Body of pancreas (tissue), 4 donors: ENCODE measurements around the gene OGFOD3. TPM values are rescaled to one million over a fixed set of nuclear protein-coding genes. Genes with fewer than 3 reads are reported as not detected.

Experiments
- ATAC-seq: fragments of 150-250 bp; one replicate; pipeline ENCODE4 v1.9.1; 2016
- DNase-seq, 4 donors: peaks; one replicate each; pipeline ENCODE4 v3.0.0-alpha.2; 2019
- H3K27ac ChIP-seq, 4 donors: fragments of 200-600 bp; sonication (generic); 1 replicate in 3 of 4; 2 replicates in 1 of 4; pipeline versions ENCODE4 v1.5.1 to v1.6.1; 2016 to 2019; ENCODE audit warnings: mild to moderate bottlenecking in 1 of 4, mixed read lengths in 1 of 4, moderate library complexity in 1 of 4
- H3K27me3 ChIP-seq, 2 donors: fragments of 200-600 bp; sonication (generic); one replicate each; pipeline ENCODE4 v1.6.0; 2016; ENCODE audit warnings: mild to moderate bottlenecking in 1 of 2
- H3K36me3 ChIP-seq, 2 donors: fragments of 200-600 bp; sonication (generic); replicated peaks in 1 of 2; 2 replicates each; pipeline ENCODE4 v1.5.1; 2016; ENCODE audit warnings: low read depth in 2 of 2; ENCODE audit not compliant: insufficient read depth in 1 of 2
- H3K4me1 ChIP-seq: fragments of 200-600 bp; sonication (generic); one replicate; pipeline ENCODE4 v1.6.0; 2016
- H3K4me3 ChIP-seq, 2 donors: fragments of 200-600 bp; sonication (generic); 1 replicate in 1 of 2; 2 replicates in 1 of 2; pipeline ENCODE4 v1.5.1; 2016 to 2019
- H3K9me3 ChIP-seq, 3 donors: fragments of 200-600 bp; sonication (generic); 1 replicate in 2 of 3; 2 replicates in 1 of 3; pipeline ENCODE4 v1.5.1; 2016
- CTCF ChIP-seq, 7 experiments: fragments of 450-650 bp in 4 of 7; fragments of 200-600 bp in 3 of 7; sonication (generic) in 3 of 7; IDR thresholded peaks; one replicate each; pipeline ENCODE4 v1.5.1; 2016 to 2019; ENCODE audit warnings: antibody characterized with exemption in 7 of 7
- POLR2A ChIP-seq, 3 donors: fragments of 450-650 bp; IDR thresholded peaks; one replicate each; pipeline ENCODE4 v1.6.1; 2016; ENCODE audit warnings: antibody characterized with exemption in 3 of 3, mild to moderate bottlenecking in 2 of 3
- WGBS, 2 donors: methylation state at CpG; one replicate each; pipeline ENCODE4 v1.1.5; 2017; 5-methylcytosine and 5-hydroxymethylcytosine counted together
- intact Hi-C: fragments of 100-400 bp; cut with DNase I; formaldehyde crosslinking; loops from one replicate; pipeline ENCODE4 v1.15.1; 2023
- total RNA-seq, 2 donors: library from RNA; depleted of rRNA; stranded (reverse); fragments of >200 nt; gene quantifications; one replicate each; pipeline ENCODE4 v1.1.0, GENCODE V29; 2016

Gene OGFOD3
- total RNA-seq, 2 donors from 2014 or later: 16.8 to 40.0 TPM

- no peak for ATAC-seq
- Histone ChIP-seq H3K9me3 (no peaks in the 10 kb centered on the region), H3K27me3 (no peaks in the 10 kb centered on the region), H3K36me3 (no peaks in the 10 kb centered on the region), H3K27ac (no peak overlapping the region), H3K4me3 (no peak overlapping the region), H3K4me1 (no peaks in the 10 kb centered on the region)
- 65 to 82% methylated on average over 23 to 28 of the region's 28 CpGs for WGBS, 2 donors
- TF ChIP-seq POLR2A (IDR thresholded peaks at IDR 0.05): no peak
- TF ChIP-seq CTCF (IDR thresholded peaks at IDR 0.05): no peak
- intact Hi-C loops: loop anchor here (5.0 kb wide), 1 partner anchor 66 kb away; no protein-coding TSS in a partner anchor
- DNase-seq: no peak
Measured at GRCh38 chr17:82346342-82347300, 71.8 kb downstream of the OGFOD3 start.

GRCh38 chr17:82345151-82345976 lies 73.0 kb downstream of the OGFOD3 start:
- WGBS, 2 donors: 85 to 87% methylated on average over 35 to 42 of the region's 42 CpGs
- Histone ChIP-seq H3K27ac (no peak overlapping the region), H3K27me3 (no peaks in the 10 kb centered on the region), H3K36me3 (no peaks in the 10 kb centered on the region), H3K9me3 (no peaks in the 10 kb centered on the region), H3K4me3 (no peak overlapping the region), H3K4me1 (no peaks in the 10 kb centered on the region)
- ATAC-seq: no peak
- TF ChIP-seq POLR2A (IDR thresholded peaks at IDR 0.05) (no peak), CTCF (IDR thresholded peaks at IDR 0.05) (no peak)
- intact Hi-C loops: loop anchor here (5.0 kb wide), 1 partner anchor 67 kb away; no protein-coding TSS in a partner anchor
- DNase-seq: no peak

- no peaks in the 10 kb centered on the region for H3K9me3 ChIP-seq
- no peak overlapping the region for H3K27ac ChIP-seq
- intact Hi-C loops: no loop called here
- TF ChIP-seq CTCF (IDR thresholded peaks at IDR 0.05): no peak
- no peak for TF ChIP-seq POLR2A (IDR thresholded peaks at IDR 0.05)
- ATAC-seq (no peak), DNase-seq (no peak)
- no peaks in the 10 kb centered on the region for H3K27me3 ChIP-seq
- H3K4me1 ChIP-seq: peaks cover 4% of the 10 kb centered on the region
- 79 to 85% methylated on average over 11 to 24 of the region's 24 CpGs for WGBS, 2 donors
- H3K4me3 ChIP-seq: no peak overlapping the region
- no peaks in the 10 kb centered on the region for H3K36me3 ChIP-seq
Measured at GRCh38 chr17:82344175-82344907, 74.0 kb downstream of the OGFOD3 start.

- TF ChIP-seq CTCF (IDR thresholded peaks at IDR 0.05): no peak
- TF ChIP-seq POLR2A (IDR thresholded peaks at IDR 0.05): no peak
- intact Hi-C loops: no loop called here
- H3K9me3 ChIP-seq: no peaks in the 10 kb centered on the region
- no peak for ATAC-seq
- H3K27me3 ChIP-seq: no peaks in the 10 kb centered on the region
- H3K4me1 ChIP-seq: peaks cover 11% of the 10 kb centered on the region
- DNase-seq: no peak
- WGBS, 2 donors: 90 to 98% methylated on average over 5 of the region's 5 CpGs
- H3K27ac ChIP-seq: no peak overlapping the region
- no peak overlapping the region for H3K4me3 ChIP-seq
- H3K36me3 ChIP-seq: no peaks in the 10 kb centered on the region
Measured at GRCh38 chr17:82343560-82343959, 74.8 kb downstream of the OGFOD3 start.
